ENCODE data around the gene SIAH1.
"Not testable (repeated sequence)": the region's sequence is repeated elsewhere in the genome, so short reads cannot be mapped to it uniquely, and the experiment has no call there.

Gene SIAH1

DNA sequence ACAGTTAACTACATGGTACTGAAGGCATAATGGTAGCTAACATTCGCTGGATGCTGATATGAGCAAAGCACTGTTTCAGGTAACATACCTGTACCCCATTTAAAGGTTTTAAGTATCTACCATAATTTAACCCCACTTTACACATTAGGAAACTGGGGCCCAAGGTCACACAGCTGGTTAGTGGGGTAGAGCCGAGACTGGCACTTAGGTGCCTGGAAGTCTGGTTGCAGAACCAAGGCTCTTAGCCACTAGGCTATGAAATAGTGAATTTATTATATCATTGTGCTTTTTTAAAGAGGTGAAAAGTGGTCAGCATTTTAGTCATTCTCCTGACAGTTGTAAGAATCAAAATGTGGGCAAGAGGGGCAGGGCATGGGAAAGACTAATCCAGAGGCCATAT is 25.2 kb downstream of the SIAH1 start:
- peaks cover 68% of the 10 kb centered on the region for H3K79me2 ChIP-seq (ENCODE audit: insufficient read depth, low read depth)
- H3K27ac ChIP-seq: no peak overlapping the region
- H3K36me3 ChIP-seq (ENCODE audit: insufficient read depth): no peaks in the 10 kb centered on the region
- TF ChIP-seq, protein P1, sequence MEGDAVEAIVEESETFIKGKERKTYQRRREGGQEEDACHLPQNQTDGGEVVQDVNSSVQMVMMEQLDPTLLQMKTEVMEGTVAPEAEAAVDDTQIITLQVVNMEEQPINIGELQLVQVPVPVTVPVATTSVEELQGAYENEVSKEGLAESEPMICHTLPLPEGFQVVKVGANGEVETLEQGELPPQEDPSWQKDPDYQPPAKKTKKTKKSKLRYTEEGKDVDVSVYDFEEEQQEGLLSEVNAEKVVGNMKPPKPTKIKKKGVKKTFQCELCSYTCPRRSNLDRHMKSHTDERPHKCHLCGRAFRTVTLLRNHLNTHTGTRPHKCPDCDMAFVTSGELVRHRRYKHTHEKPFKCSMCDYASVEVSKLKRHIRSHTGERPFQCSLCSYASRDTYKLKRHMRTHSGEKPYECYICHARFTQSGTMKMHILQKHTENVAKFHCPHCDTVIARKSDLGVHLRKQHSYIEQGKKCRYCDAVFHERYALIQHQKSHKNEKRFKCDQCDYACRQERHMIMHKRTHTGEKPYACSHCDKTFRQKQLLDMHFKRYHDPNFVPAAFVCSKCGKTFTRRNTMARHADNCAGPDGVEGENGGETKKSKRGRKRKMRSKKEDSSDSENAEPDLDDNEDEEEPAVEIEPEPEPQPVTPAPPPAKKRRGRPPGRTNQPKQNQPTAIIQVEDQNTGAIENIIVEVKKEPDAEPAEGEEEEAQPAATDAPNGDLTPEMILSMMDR (conservative IDR thresholded peaks at IDR 0.05; ENCODE audit: low read depth, low read length): no peak
- H3K4me1 ChIP-seq (ENCODE audit: low read depth, poor library complexity, severe bottlenecking): peaks cover 43% of the 10 kb centered on the region
- no peak overlapping the region for H3K4me3 ChIP-seq (IDR thresholded peaks at IDR 0.05; ENCODE audit: insufficient read depth, low read depth, low read length)
- no peaks in the 10 kb centered on the region for H3K27me3 ChIP-seq (ENCODE audit: insufficient read depth, low read depth)
- H4K20me1 ChIP-seq (ENCODE audit: insufficient read depth): peaks cover 8% of the 10 kb centered on the region
- H2AFZ ChIP-seq (ENCODE audit: low read depth): no peak overlapping the region
- H3K4me2 ChIP-seq: no peak overlapping the region
- H3K9ac ChIP-seq: no peak overlapping the region

DNA sequence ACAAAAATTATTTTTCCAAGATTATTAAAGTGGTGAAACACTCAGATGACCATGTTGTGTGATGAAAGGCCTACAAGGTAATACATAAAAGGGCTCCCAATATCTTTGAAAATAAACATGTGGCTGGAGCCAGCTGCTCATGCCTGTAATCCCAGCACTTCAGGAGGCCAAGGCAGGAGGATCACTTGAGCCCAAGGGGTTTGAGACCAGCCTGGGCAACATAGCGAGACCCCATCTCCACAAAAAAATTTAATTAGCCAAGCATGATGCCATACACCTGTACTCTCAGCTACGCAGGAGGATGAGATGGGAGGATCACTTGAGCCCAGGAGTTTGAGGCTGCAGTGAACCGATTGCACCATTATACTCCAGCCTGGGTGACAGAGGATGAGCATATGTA is 26.8 kb downstream of the SIAH1 start:
- Histone ChIP-seq H3K27ac (no peak overlapping the region), H2AFZ (ENCODE audit: low read depth) (no peak overlapping the region), H3K4me2 (no peak overlapping the region), H3K36me3 (ENCODE audit: insufficient read depth) (no peaks in the 10 kb centered on the region), H3K4me3 (IDR thresholded peaks at IDR 0.05; ENCODE audit: insufficient read depth, low read depth, low read length) (no peak overlapping the region), H3K79me2 (ENCODE audit: insufficient read depth, low read depth) (peaks cover 53% of the 10 kb centered on the region), H3K27me3 (ENCODE audit: insufficient read depth, low read depth) (no peaks in the 10 kb centered on the region), H3K9ac (no peak overlapping the region), H3K4me1 (ENCODE audit: low read depth, poor library complexity, severe bottlenecking) (peaks cover 38% of the 10 kb centered on the region), H4K20me1 (ENCODE audit: insufficient read depth) (no peaks in the 10 kb centered on the region; the same call in 1 of the 2 replicates)
- TF ChIP-seq, protein P1 (conservative IDR thresholded peaks at IDR 0.05; ENCODE audit: low read depth, low read length): no peak

DNA sequence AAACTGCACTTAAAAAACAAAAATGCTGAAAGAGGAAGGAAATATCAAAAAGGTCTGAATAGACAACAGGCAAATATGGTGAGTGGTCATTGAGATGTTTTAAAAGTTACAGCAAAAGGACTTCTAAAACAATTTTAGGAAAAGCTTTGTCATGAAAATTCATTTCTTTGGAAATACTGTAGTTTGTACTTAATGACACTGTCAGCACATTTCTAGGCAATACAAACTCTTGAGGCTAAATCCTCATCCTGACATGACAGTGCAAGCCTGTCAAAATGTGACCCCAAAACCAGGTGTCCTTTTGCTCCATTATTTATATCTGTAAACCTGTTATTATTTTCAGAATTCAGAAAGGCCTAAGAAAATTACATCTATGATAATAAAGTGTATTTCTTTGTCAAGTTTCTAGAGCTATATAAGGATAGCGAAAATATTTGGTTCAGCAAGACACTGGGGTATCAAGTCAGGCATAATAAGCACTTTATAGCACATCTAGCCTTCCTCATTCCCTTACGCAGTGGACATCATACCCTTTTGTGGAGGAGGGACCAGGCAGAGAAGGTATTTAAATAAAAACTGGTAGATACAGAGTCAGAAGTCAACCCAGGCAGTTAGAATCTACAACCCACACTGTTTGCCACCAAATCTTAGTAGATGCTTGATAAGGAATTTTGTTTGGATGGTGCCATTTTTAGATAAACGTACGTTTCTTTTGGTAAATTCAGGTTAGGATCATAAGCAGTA is 28.4 kb downstream of the SIAH1 start:
- TF ChIP-seq, protein P1 (conservative IDR thresholded peaks at IDR 0.05; ENCODE audit: low read depth, low read length): no peak
- no peaks in the 10 kb centered on the region for H3K27me3 ChIP-seq (ENCODE audit: insufficient read depth, low read depth)
- peaks cover 37% of the 10 kb centered on the region for H3K4me1 ChIP-seq (ENCODE audit: low read depth, poor library complexity, severe bottlenecking)
- no peaks in the 10 kb centered on the region; the same call in 1 of the 2 replicates for H4K20me1 ChIP-seq (ENCODE audit: insufficient read depth)
- H3K9ac ChIP-seq: no peak overlapping the region
- no peak overlapping the region for H3K27ac ChIP-seq
- H3K79me2 ChIP-seq (ENCODE audit: insufficient read depth, low read depth): peaks cover 37% of the 10 kb centered on the region; the same call in 1 of the 2 replicates
- no peaks in the 10 kb centered on the region; the same call in 1 of the 2 replicates for H3K36me3 ChIP-seq (ENCODE audit: insufficient read depth)
- no peak overlapping the region for H2AFZ ChIP-seq (ENCODE audit: low read depth)
- no peak overlapping the region for H3K4me3 ChIP-seq (IDR thresholded peaks at IDR 0.05; ENCODE audit: insufficient read depth, low read depth, low read length)
- no peak overlapping the region for H3K4me2 ChIP-seq

DNA sequence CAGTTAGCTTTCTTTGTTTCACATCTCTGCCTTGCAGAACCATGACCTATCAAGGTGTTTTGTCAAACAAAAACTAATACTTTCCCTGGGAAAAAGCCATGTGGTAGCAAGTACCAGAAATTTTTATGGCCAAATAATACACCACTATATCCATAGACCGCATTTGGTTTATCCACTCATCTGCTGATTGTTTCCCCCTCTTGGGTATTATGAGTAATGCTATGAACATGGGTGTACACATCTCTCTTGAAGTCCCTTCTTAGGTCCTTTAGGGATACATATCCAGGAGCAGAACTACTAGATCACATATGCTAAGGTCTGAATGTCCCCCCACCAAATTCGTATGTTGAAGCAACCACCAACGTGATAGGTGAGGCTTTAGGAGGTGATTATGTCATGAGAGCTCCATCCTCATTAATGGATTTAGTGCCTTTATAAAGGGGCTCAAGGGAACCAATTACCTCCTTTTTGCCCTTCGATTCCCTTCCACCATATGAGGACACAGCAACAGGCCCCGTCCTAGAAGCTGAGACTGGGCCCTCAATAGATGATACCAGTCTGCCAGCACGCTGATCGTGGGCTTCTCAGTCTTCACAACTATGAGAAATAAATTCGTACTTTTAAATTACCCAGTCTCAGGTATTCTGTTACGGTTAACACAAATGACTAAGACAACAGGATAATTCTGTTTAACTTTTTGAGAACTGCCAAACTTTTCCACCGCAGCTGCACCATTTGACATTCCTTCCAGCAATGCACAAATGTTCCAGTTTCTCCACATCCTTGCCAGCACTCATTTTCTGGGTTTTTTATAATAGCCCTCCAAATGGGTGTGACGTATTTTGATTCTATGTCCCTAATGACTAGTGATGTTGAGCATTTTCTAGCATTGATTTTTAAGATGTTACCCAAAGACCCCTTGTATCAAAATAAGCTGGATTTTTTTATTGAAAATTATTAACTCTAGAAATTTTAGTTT is 30.0 kb downstream of the SIAH1 start:
- no peak overlapping the region for H3K4me2 ChIP-seq
- no peaks in the 10 kb centered on the region; the same call in 1 of the 2 replicates for H3K36me3 ChIP-seq (ENCODE audit: insufficient read depth)
- no peak overlapping the region for H3K9ac ChIP-seq
- TF ChIP-seq, protein P1 (conservative IDR thresholded peaks at IDR 0.05; ENCODE audit: low read depth, low read length): no peak
- peaks cover 22% of the 10 kb centered on the region; the same call in 1 of the 2 replicates for H3K79me2 ChIP-seq (ENCODE audit: insufficient read depth, low read depth)
- H3K4me1 ChIP-seq (ENCODE audit: low read depth, poor library complexity, severe bottlenecking): peaks cover 37% of the 10 kb centered on the region
- no peaks in the 10 kb centered on the region; the same call in 1 of the 2 replicates for H4K20me1 ChIP-seq (ENCODE audit: insufficient read depth)
- no peak overlapping the region for H3K27ac ChIP-seq
- no peak overlapping the region for H2AFZ ChIP-seq (ENCODE audit: low read depth)
- no peaks in the 10 kb centered on the region for H3K27me3 ChIP-seq (ENCODE audit: insufficient read depth, low read depth)
- no peak overlapping the region for H3K4me3 ChIP-seq (IDR thresholded peaks at IDR 0.05; ENCODE audit: insufficient read depth, low read depth, low read length)

DNA sequence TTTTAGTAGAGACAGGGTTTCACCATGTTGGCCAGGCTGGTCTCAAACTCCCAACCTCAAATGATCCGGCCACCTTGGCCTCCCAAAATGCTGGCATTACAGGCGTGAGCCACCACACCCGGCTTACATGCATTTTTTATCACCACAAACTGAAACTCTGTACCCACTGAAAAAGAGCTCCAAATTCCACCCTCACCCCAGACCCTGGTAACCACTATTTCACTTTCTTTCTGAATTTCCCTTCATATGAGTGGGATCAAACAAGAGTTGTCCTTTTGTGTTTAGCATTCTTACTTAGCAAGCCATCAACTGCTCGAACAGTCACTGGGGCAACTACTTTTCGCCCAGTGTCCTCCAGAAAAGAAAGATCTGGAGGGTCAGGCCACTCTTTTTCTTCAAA is 30.8 kb downstream of the SIAH1 start:
- not testable (repeated sequence) for H3K4me2 ChIP-seq; H3K9ac ChIP-seq; H3K27me3 ChIP-seq (ENCODE audit: insufficient read depth, low read depth); H3K36me3 ChIP-seq (ENCODE audit: insufficient read depth); H3K4me3 ChIP-seq (IDR thresholded peaks at IDR 0.05; ENCODE audit: insufficient read depth, low read depth, low read length); H3K27ac ChIP-seq; H2AFZ ChIP-seq (ENCODE audit: low read depth); H4K20me1 ChIP-seq (ENCODE audit: insufficient read depth)
- peaks cover 37% of the 10 kb centered on the region for H3K4me1 ChIP-seq (ENCODE audit: low read depth, poor library complexity, severe bottlenecking)
- H3K79me2 ChIP-seq (ENCODE audit: insufficient read depth, low read depth): peaks cover 14% of the 10 kb centered on the region; the same call in 1 of the 2 replicates
